Inflammatory macrophage (primary cell): ENCODE results near the gene MXRA8.

Experiments used
- DNase-seq, 2 donors: peaks; one replicate each; pipeline ENCODE4 v3.0.0-alpha.2; 2020 to 2022

Gene MXRA8

GRCh38 chr1:1349256-1350012, 8.9 kb downstream of the MXRA8 start, which contains the start of gene DVL1:
TSS of gene DVL1 (minus strand) at chr1:1349418. CDS start at chr1:1349065, 353 bp downstream.
- DNase-seq: peak; percentile 36 to 75

GRCh38 chr1:1348420-1349255, 9.7 kb downstream of the MXRA8 start:
- DNase-seq: no peak

GRCh38 chr1:1347663-1348419, 10.5 kb downstream of the MXRA8 start:
- no peak for DNase-seq

GRCh38 chr1:1347026-1347595, 11.2 kb downstream of the MXRA8 start:
- DNase-seq: no peak

GRCh38 chr1:1346501-1346890, 11.9 kb downstream of the MXRA8 start:
- DNase-seq: no peak

GRCh38 chr1:1345860-1346500, 12.4 kb downstream of the MXRA8 start:
- no peak for DNase-seq

GRCh38 chr1:1345384-1345783, 13.0 kb downstream of the MXRA8 start:
- DNase-seq: no peak

GRCh38 chr1:1344655-1345361, 13.5 kb downstream of the MXRA8 start:
- DNase-seq: peak in 1 of 2 donors; percentile 13

GRCh38 chr1:1343811-1344421, 14.4 kb downstream of the MXRA8 start:
- no peak for DNase-seq

GRCh38 chr1:1342584-1343115, 15.7 kb downstream of the MXRA8 start:
- no peak for DNase-seq

- DNase-seq: no peak
Measured at GRCh38 chr1:1342061-1342562, 16.2 kb downstream of the MXRA8 start.

GRCh38 chr1:1341549-1342021, 16.8 kb downstream of the MXRA8 start:
- DNase-seq: no peak

- no peak for DNase-seq
Measured at GRCh38 chr1:1340791-1341548, 17.4 kb downstream of the MXRA8 start.

- no peak for DNase-seq
Measured at GRCh38 chr1:1340185-1340584, 18.2 kb downstream of the MXRA8 start.

- DNase-seq: no peak
Measured at GRCh38 chr1:1338278-1338677, 20.1 kb downstream of the MXRA8 start.

GRCh38 chr1:1337793-1338147, 20.6 kb downstream of the MXRA8 start:
- no peak for DNase-seq

GRCh38 chr1:1336931-1337792, 21.2 kb downstream of the MXRA8 start:
- no peak for DNase-seq

- no peak for DNase-seq
Measured at GRCh38 chr1:1336446-1336845, 21.9 kb downstream of the MXRA8 start.

- no peak for DNase-seq
Measured at GRCh38 chr1:1335792-1336248, 22.5 kb downstream of the MXRA8 start.
